Activated CD8-positive, alpha-beta T cell treated with anti-CD3 and anti-CD28 coated beads, Interleukin-2, amount 10 ng/mL, durations not matched to agents 7 days and 5 days (primary cell): ENCODE results near the gene CTDSP1. TPM values are rescaled to one million over a fixed set of nuclear protein-coding genes. Genes with fewer than 3 reads are reported as not detected.

Experiments used
- ATAC-seq: fragments of 150-1000 bp; cut with Tn5 transposase; one replicate; pipeline ENCODE4 v1.10.0; 2021; ENCODE audit warnings: moderate library complexity
- CTCF ChIA-PET: fragments of 350-600 bp; sonication (Branson Sonifier 250); formaldehyde crosslinking; loops from one replicate; lab custom pipeline; 2021; ENCODE audit warnings: antibody characterized with exemption; lab: Charles Lee
- POLR2A ChIA-PET: fragments of 350-600 bp; sonication (Branson Sonifier 250); formaldehyde crosslinking; loops from one replicate; lab custom pipeline; 2021; ENCODE audit warnings: antibody characterized with exemption; lab: Charles Lee
- DNase-seq: peaks from one replicate; pipeline ENCODE4 v3.0.0-alpha.2; 2020
- H3K27ac Mint-ChIP-seq: one replicate; pipeline ENCODE4 v1.8.0; 2021; ENCODE audit warnings: mild to moderate bottlenecking, mixed read lengths
- H3K27me3 Mint-ChIP-seq: one replicate; pipeline ENCODE4 v1.8.0; 2021; ENCODE audit warnings: low read depth, mixed read lengths
- H3K36me3 Mint-ChIP-seq: one replicate; pipeline ENCODE4 v1.8.0; 2021; ENCODE audit warnings: low read depth, mixed read lengths
- H3K4me1 Mint-ChIP-seq: one replicate; pipeline ENCODE4 v1.8.0; 2021; ENCODE audit warnings: low read depth, mixed read lengths
- H3K4me3 Mint-ChIP-seq: one replicate; pipeline ENCODE4 v1.8.0; 2021; ENCODE audit warnings: mild to moderate bottlenecking, mixed read lengths
- H3K9me3 Mint-ChIP-seq: one replicate; pipeline ENCODE4 v1.8.0; 2022; ENCODE audit warnings: mixed read lengths; ENCODE audit not compliant: insufficient read depth
- total RNA-seq, 2 experiments: library from RNA; stranded (reverse); gene quantifications; one replicate each; pipeline ENCODE4 v1.2.3, GENCODE V29; 2021

CTDSP1 gene
- total RNA-seq, 2 experiments from 2014 or later = 175 to 185 TPM

GRCh38 chr2:218428846-218429558, 29.3 kb downstream of the CTDSP1 start:
- ATAC-seq = no peak
- POLR2A ChIA-PET = no interaction called here
- H3K27ac Mint-ChIP-seq = no peak overlapping the region
- H3K27me3 Mint-ChIP-seq = peaks cover 5% of the 10 kb centered on the region
- H3K4me1 Mint-ChIP-seq = peaks cover 15% of the 10 kb centered on the region
- CTCF ChIA-PET = no interaction called here
- H3K9me3 Mint-ChIP-seq = no peaks in the 10 kb centered on the region
- no peaks in the 10 kb centered on the region for H3K36me3 Mint-ChIP-seq
- no peak for DNase-seq
- H3K4me3 Mint-ChIP-seq = no peak overlapping the region

- peak overlapping the region; percentile 40 for H3K27ac Mint-ChIP-seq
- no peaks in the 10 kb centered on the region for H3K36me3 Mint-ChIP-seq
- no peaks in the 10 kb centered on the region for H3K9me3 Mint-ChIP-seq
- H3K4me3 Mint-ChIP-seq = no peak overlapping the region
- ChIA-PET CTCF (interaction anchor here (1.6 kb wide), 1 partner anchor 257 kb away, joined by 3 read pairs; no protein-coding TSS in a partner anchor), POLR2A (no interaction called here)
- peaks cover 15% of the 10 kb centered on the region for H3K4me1 Mint-ChIP-seq
- ATAC-seq (no peak), DNase-seq (no peak)
- H3K27me3 Mint-ChIP-seq = peaks cover 6% of the 10 kb centered on the region
Measured at GRCh38 chr2:218429911-218430692, 30.4 kb downstream of the CTDSP1 start.

DNA sequence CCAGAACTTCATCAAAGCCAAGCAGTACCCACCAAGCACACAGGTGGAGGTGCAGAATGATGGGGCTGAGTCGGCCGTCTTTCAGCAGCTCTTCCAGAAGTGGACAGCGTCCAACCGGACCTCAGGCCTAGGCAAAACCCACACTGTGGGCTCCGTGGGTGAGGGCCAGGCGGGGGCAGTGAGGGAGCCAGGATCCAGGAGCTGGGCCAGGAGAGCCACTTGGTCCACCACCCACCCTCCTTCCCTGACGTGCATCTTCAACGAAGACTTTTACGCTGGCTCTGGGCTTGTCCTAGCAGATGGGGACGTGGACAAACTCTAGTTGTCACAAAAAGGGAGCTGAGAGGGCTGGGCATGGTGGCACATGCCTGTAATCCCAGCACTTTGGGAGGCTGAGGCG, 31.1 kb downstream of the CTDSP1 start:
- no peak for DNase-seq
- POLR2A ChIA-PET = interaction anchor here (1.1 kb wide), 1 partner anchor 228 kb away, joined by 3 read pairs; the partner anchor contains the start of genes BCS1L and ZNF142
- H3K4me3 Mint-ChIP-seq = no peak overlapping the region
- CTCF ChIA-PET = interaction anchor here (0.8 to 1.6 kb wide), 2 partner anchors 35 to 256 kb away, joined by 3 read pairs; no protein-coding TSS in a partner anchor
- H3K27me3 Mint-ChIP-seq = peaks cover 6% of the 10 kb centered on the region
- H3K36me3 Mint-ChIP-seq = no peaks in the 10 kb centered on the region
- H3K9me3 Mint-ChIP-seq = no peaks in the 10 kb centered on the region
- no peak for ATAC-seq
- peak overlapping the region; percentile 40 for H3K27ac Mint-ChIP-seq
- peaks cover 15% of the 10 kb centered on the region for H3K4me1 Mint-ChIP-seq

DNA sequence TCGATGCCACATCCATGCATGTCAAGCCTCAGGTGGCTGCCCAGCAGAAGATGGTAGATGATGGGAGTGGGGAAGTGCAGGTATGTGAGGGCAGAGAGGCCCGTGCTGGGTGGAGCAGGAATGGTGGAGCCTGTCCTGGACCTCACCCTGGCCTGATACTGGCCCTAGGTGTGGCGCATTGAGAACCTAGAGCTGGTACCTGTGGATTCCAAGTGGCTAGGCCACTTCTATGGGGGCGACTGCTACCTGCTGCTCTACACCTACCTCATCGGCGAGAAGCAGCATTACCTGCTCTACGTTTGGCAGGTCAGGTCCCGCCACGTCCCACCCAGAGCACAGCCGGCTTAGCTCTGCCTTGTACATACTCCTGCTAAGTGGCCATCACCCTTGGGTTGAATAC, 32.2 kb downstream of the CTDSP1 start:
- H3K27me3 Mint-ChIP-seq = peaks cover 6% of the 10 kb centered on the region
- no peaks in the 10 kb centered on the region for H3K9me3 Mint-ChIP-seq
- POLR2A ChIA-PET = interaction anchor here (1.1 kb wide), 1 partner anchor 227 kb away, joined by 3 read pairs; the partner anchor contains the start of genes BCS1L and ZNF142
- CTCF ChIA-PET = no interaction called here
- H3K4me1 Mint-ChIP-seq = peaks cover 15% of the 10 kb centered on the region
- no peak overlapping the region for H3K27ac Mint-ChIP-seq
- DNase-seq = no peak
- H3K4me3 Mint-ChIP-seq = no peak overlapping the region
- no peak for ATAC-seq
- H3K36me3 Mint-ChIP-seq = no peaks in the 10 kb centered on the region

DNA sequence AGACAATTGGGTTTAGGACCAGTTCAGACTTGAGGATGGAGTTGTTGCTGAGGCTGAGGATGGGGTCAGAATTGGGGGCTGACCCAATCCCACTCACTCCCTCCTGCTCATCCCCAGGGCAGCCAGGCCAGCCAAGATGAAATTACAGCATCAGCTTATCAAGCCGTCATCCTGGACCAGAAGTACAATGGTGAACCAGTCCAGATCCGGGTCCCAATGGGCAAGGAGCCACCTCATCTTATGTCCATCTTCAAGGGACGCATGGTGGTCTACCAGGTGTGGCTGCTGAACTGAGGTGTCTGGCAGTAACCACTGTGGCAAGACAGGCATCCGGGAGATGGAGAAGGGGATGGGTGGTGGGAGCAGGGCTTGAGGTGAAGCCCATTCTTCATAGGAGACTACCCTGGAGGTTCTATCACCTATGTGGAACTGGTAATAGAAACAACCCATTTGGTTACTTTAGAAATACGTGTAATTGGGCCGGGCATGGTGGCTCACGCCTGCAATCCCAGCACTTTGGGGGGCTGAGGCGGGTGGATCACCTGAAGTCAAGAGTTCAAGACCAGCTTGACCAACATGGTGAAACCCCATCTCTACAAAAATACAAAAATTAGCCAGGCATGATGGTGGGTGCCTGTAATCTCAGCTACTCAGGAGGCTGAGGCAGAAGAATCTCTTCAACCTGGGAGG, 33.2 kb downstream of the CTDSP1 start:
- Mint-ChIP-seq H3K27me3 (peaks cover 6% of the 10 kb centered on the region), H3K27ac (no peak overlapping the region), H3K4me3 (no peak overlapping the region), H3K9me3 (no peaks in the 10 kb centered on the region), H3K36me3 (no peaks in the 10 kb centered on the region), H3K4me1 (peaks cover 15% of the 10 kb centered on the region)
- ChIA-PET POLR2A (no interaction called here), CTCF (no interaction called here)
- DNase-seq (no peak), ATAC-seq (no peak)

- Mint-ChIP-seq H3K27ac (no peak overlapping the region), H3K27me3 (peaks cover 6% of the 10 kb centered on the region), H3K4me3 (no peak overlapping the region), H3K9me3 (no peaks in the 10 kb centered on the region), H3K36me3 (no peaks in the 10 kb centered on the region), H3K4me1 (peaks cover 15% of the 10 kb centered on the region)
- DNase-seq (no peak), ATAC-seq (no peak)
- POLR2A ChIA-PET = no interaction called here
- CTCF ChIA-PET = no interaction called here
Measured at GRCh38 chr2:218434456-218434855, 34.8 kb downstream of the CTDSP1 start.

DNA sequence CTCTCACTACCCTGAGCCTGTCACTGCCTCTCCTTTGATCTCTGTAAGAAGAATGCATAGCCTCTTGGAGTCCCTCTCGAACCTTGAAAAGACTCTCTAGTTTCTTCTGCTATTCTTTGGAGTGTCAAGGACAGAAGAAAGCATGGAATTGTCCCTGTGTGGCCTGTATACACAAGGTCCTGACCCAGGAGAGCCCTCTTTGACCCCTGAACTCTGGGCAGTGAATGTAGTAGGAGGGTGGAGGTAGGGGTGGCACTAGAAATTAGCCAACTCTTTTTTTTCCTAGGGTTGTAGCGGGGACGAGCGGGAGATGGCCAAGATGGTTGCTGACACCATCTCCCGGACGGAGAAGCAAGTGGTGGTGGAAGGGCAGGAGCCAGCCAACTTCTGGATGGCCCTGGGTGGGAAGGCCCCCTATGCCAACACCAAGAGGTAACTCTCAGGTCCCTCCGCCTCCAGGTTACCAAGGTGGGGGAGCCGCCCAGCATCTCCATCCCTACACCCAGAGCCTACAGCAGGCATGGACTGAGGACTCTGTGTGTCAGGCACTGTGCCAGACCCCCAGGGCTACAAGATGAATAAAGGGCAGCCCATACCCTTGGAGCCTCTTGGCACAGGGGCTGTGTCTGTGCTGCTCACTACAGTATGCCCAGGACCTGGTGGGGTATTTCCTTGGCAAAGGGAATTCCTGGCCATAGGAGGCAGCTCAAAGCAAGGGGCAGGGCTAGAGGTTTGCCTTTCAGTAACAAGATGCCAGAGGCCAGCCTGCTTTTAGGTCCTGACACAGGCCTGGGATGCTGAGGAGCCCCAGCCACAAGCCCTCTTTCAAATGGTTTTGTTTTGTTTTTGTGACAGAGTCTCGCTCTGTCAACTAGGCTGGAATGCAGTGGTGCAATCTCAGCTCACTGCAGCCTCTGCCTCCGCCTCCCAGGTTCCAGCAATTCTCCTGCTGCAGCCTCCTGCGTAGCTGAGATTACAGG, 35.6 kb downstream of the CTDSP1 start:
- H3K27ac Mint-ChIP-seq = no peak overlapping the region
- H3K36me3 Mint-ChIP-seq = no peaks in the 10 kb centered on the region
- peaks cover 8% of the 10 kb centered on the region for H3K4me1 Mint-ChIP-seq
- ATAC-seq (no peak), DNase-seq (no peak)
- ChIA-PET CTCF (no interaction called here), POLR2A (no interaction called here)
- H3K9me3 Mint-ChIP-seq = no peaks in the 10 kb centered on the region
- peaks cover 6% of the 10 kb centered on the region for H3K27me3 Mint-ChIP-seq
- no peak overlapping the region for H3K4me3 Mint-ChIP-seq

- Mint-ChIP-seq H3K36me3 (no peaks in the 10 kb centered on the region), H3K27ac (no peak overlapping the region), H3K4me3 (no peak overlapping the region), H3K27me3 (peaks cover 6% of the 10 kb centered on the region), H3K4me1 (peaks cover 6% of the 10 kb centered on the region), H3K9me3 (no peaks in the 10 kb centered on the region)
- ChIA-PET POLR2A (no interaction called here), CTCF (no interaction called here)
- ATAC-seq = no peak
- no peak for DNase-seq
Measured at GRCh38 chr2:218436992-218437391, 37.3 kb downstream of the CTDSP1 start.

- no peak overlapping the region for H3K27ac Mint-ChIP-seq
- no peaks in the 10 kb centered on the region for H3K36me3 Mint-ChIP-seq
- H3K4me1 Mint-ChIP-seq = no peaks in the 10 kb centered on the region
- no peak for ATAC-seq
- ChIA-PET CTCF (no interaction called here), POLR2A (no interaction called here)
- H3K9me3 Mint-ChIP-seq = no peaks in the 10 kb centered on the region
- no peak overlapping the region for H3K4me3 Mint-ChIP-seq
- H3K27me3 Mint-ChIP-seq = peaks cover 2% of the 10 kb centered on the region
- no peak for DNase-seq
Measured at GRCh38 chr2:218437969-218438368, 38.3 kb downstream of the CTDSP1 start.

GRCh38 chr2:218438596-218438995, 38.9 kb downstream of the CTDSP1 start:
- H3K27ac Mint-ChIP-seq = no peak overlapping the region
- ChIA-PET CTCF (no interaction called here), POLR2A (no interaction called here)
- no peak for DNase-seq
- no peaks in the 10 kb centered on the region for H3K9me3 Mint-ChIP-seq
- no peak for ATAC-seq
- H3K4me3 Mint-ChIP-seq = no peak overlapping the region
- H3K27me3 Mint-ChIP-seq = peaks cover 2% of the 10 kb centered on the region
- H3K4me1 Mint-ChIP-seq = no peaks in the 10 kb centered on the region
- no peaks in the 10 kb centered on the region for H3K36me3 Mint-ChIP-seq
